NCI-H187 (cell line): Measurements from ENCODE around the gene RIF1.

ENCODE experiments used
- DNase-seq, 2 experiments: peaks; one replicate each; lab custom pipeline; 2025; lab: John Stamatoyannopoulos, UW

Gene RIF1

GRCh38 chr2:151520976-151521375 is 111.3 kb downstream of the RIF1 start:
- no peak for DNase-seq

GRCh38 chr2:151522556-151522955 is 112.9 kb downstream of the RIF1 start:
- no peak for DNase-seq

- DNase-seq, result no peak
These were observed 114.1 kb downstream of the RIF1 start for GRCh38 chr2:151523850-151524249.

GRCh38 chr2:151525821-151526373 is 116.2 kb downstream of the RIF1 start:
- DNase-seq, result no peak

GRCh38 chr2:151526572-151527090 is 116.9 kb downstream of the RIF1 start:
- no peak for DNase-seq
